Hepatocyte (in vitro differentiated cells): ENCODE results near the gene AHNAK. TPM values are rescaled to one million over a fixed set of nuclear protein-coding genes. Genes with fewer than 3 reads are reported as not detected.

Experiments used
- DNase-seq: peaks from one replicate; pipeline ENCODE4 v3.0.0-alpha.2; 2016; ENCODE audit warnings: low spot score
- H2AFZ ChIP-seq: fragments of 200-600 bp; sonication (generic); 2 replicates; pipeline ENCODE4 v1.6.0; 2016; ENCODE audit warnings: antibody characterized with exemption, mild to moderate bottlenecking
- H3K27ac ChIP-seq: fragments of 200-600 bp; sonication (generic); 2 replicates; pipeline ENCODE4 v1.5.1; 2016; ENCODE audit warnings: mild to moderate bottlenecking
- H3K27me3 ChIP-seq: fragments of 200-600 bp; sonication (generic); 2 replicates; pipeline ENCODE4 v1.6.1; 2016
- H3K36me3 ChIP-seq: fragments of 200-600 bp; sonication (generic); replicated peaks from 2 replicates; pipeline ENCODE4 v1.5.1; 2016; ENCODE audit warnings: low read depth; ENCODE audit not compliant: insufficient read depth
- H3K4me1 ChIP-seq: fragments of 200-600 bp; sonication (generic); 2 replicates; pipeline ENCODE4 v1.5.1; 2016; ENCODE audit warnings: mild to moderate bottlenecking, moderate library complexity; ENCODE audit not compliant: insufficient read depth
- H3K4me2 ChIP-seq: fragments of 200-600 bp; sonication (generic); 2 replicates; pipeline ENCODE4 v1.6.0; 2016
- H3K4me3 ChIP-seq: fragments of 200-600 bp; sonication (generic); 2 replicates; pipeline ENCODE4 v1.5.1; 2016; ENCODE audit warnings: mild to moderate bottlenecking
- H3K79me2 ChIP-seq: fragments of 200-600 bp; sonication (generic); 2 replicates; pipeline ENCODE4 v1.6.0; 2017; ENCODE audit warnings: mild to moderate bottlenecking
- H3K9me2 ChIP-seq: fragments of 200-600 bp; sonication (generic); replicated peaks from 2 replicates; pipeline ENCODE4 v1.6.0; 2017; ENCODE audit warnings: mild to moderate bottlenecking; ENCODE audit not compliant: insufficient read depth
- H3K9me3 ChIP-seq: fragments of 200-600 bp; sonication (generic); 2 replicates; pipeline ENCODE4 v1.5.1; 2016; ENCODE audit warnings: low read depth, mild to moderate bottlenecking
- H4K20me1 ChIP-seq: fragments of 200-600 bp; sonication (generic); 2 replicates; pipeline ENCODE4 v1.6.0; 2016; ENCODE audit warnings: mild to moderate bottlenecking; ENCODE audit not compliant: insufficient read depth, poor library complexity, severe bottlenecking
- CTCF ChIP-seq: fragments of 200-600 bp; sonication (generic); IDR thresholded peaks from 2 replicates; pipeline ENCODE4 v1.5.1; 2016; ENCODE audit warnings: antibody characterized with exemption, mild to moderate bottlenecking; ENCODE audit not compliant: poor library complexity
- EZH2 ChIP-seq: fragments of 200-600 bp; sonication (generic); IDR thresholded peaks from 2 replicates; pipeline ENCODE4 v1.6.1; 2016; ENCODE audit warnings: antibody characterized with exemption, mild to moderate bottlenecking, borderline replicate concordance
- EZH2phosphoT487 ChIP-seq: fragments of 200-600 bp; sonication (generic); IDR thresholded peaks from one replicate; pipeline ENCODE4 v1.6.1; 2018; ENCODE audit warnings: antibody characterized with exemption, mild to moderate bottlenecking, low read depth, moderate library complexity; ENCODE audit not compliant: unreplicated experiment, severe bottlenecking
- WGBS: methylation state at CpG from one replicate; pipeline ENCODE4 v1.1.6; 2016; ENCODE audit warnings: low lambda C conversion rate; ENCODE audit errors: missing lambda C conversion rate; 5-methylcytosine and 5-hydroxymethylcytosine counted together
- polyA plus RNA-seq: library from polyadenylated mRNA; unstranded; fragments of >200 nt; fragmentation: Nextera tagmentation; extraction: Ambion mirVana; gene quantifications from 2 replicates; pipeline ENCODE4 v1.2.1, GENCODE V29; 2016
- total RNA-seq: library from RNA; depleted of rRNA; stranded (reverse); fragments of >200 nt; gene quantifications from 2 replicates; pipeline ENCODE4 v1.2.3, GENCODE V29; 2014

Gene AHNAK
- total and polyA plus RNA-seq, 2 experiments from 2014 or later = 47.6 to 237 TPM

GRCh38 chr11:62416596-62416995 lies 130.0 kb downstream of the AHNAK start:
- no peaks in the 10 kb centered on the region for H3K9me3 ChIP-seq
- H4K20me1 ChIP-seq = no peaks in the 10 kb centered on the region
- H2AFZ ChIP-seq = no peak overlapping the region
- H3K4me1 ChIP-seq = peaks cover 16% of the 10 kb centered on the region
- H3K4me3 ChIP-seq = no peak overlapping the region
- 83% methylated on average over 12 of the region's 12 CpGs for WGBS
- no peaks in the 10 kb centered on the region for H3K9me2 ChIP-seq
- H3K4me2 ChIP-seq = no peak overlapping the region
- DNase-seq = no peak
- H3K27ac ChIP-seq = no peak overlapping the region
- TF ChIP-seq EZH2phosphoT487 = no peak
- TF ChIP-seq CTCF = no peak
- no peak for TF ChIP-seq EZH2
- no peaks in the 10 kb centered on the region for H3K36me3 ChIP-seq
- no peaks in the 10 kb centered on the region for H3K27me3 ChIP-seq
- H3K79me2 ChIP-seq = no peaks in the 10 kb centered on the region

GRCh38 chr11:62413060-62413696 lies 133.4 kb downstream of the AHNAK start:
- H3K9me2 ChIP-seq = no peaks in the 10 kb centered on the region
- H2AFZ ChIP-seq = no peak overlapping the region
- TF ChIP-seq CTCF (no peak), EZH2phosphoT487 (no peak), EZH2 (no peak)
- no peak overlapping the region for H3K27ac ChIP-seq
- no peak overlapping the region for H3K4me3 ChIP-seq
- no peaks in the 10 kb centered on the region for H3K4me1 ChIP-seq
- H3K9me3 ChIP-seq = no peaks in the 10 kb centered on the region
- no peak overlapping the region for H3K4me2 ChIP-seq
- H4K20me1 ChIP-seq = no peaks in the 10 kb centered on the region
- H3K79me2 ChIP-seq = no peaks in the 10 kb centered on the region
- WGBS = 90% methylated on average over 8 of the region's 8 CpGs
- H3K36me3 ChIP-seq = no peaks in the 10 kb centered on the region
- no peaks in the 10 kb centered on the region for H3K27me3 ChIP-seq
- DNase-seq = no peak

GRCh38 chr11:62411524-62411923 lies 135.1 kb downstream of the AHNAK start:
- Histone ChIP-seq H2AFZ (no peak overlapping the region), H3K27ac (no peak overlapping the region), H3K9me3 (no peaks in the 10 kb centered on the region), H3K36me3 (no peaks in the 10 kb centered on the region), H3K79me2 (no peaks in the 10 kb centered on the region), H4K20me1 (no peaks in the 10 kb centered on the region), H3K4me1 (no peaks in the 10 kb centered on the region), H3K27me3 (no peaks in the 10 kb centered on the region), H3K9me2 (no peaks in the 10 kb centered on the region), H3K4me2 (no peak overlapping the region), H3K4me3 (no peak overlapping the region)
- no peak for DNase-seq
- 83% methylated on average over 5 of the region's 5 CpGs for WGBS
- TF ChIP-seq EZH2 = no peak
- TF ChIP-seq CTCF = no peak
- no peak for TF ChIP-seq EZH2phosphoT487
